Upper lobe of left lung (tissue), 6 donors: ENCODE results near the gene TUBB. TPM values are rescaled to one million over a fixed set of nuclear protein-coding genes. Genes with fewer than 3 reads are reported as not detected.

Source experiments
- ATAC-seq, 2 donors: fragments of 200-7000 bp; cut with Tn5 transposase; one replicate each; pipeline ENCODE4 v1.9.1; 2022; ENCODE audit warnings: mild to moderate bottlenecking in 2 of 2, moderate library complexity in 2 of 2; ENCODE audit not compliant: low FRiP score in 2 of 2
- DNase-seq, 2 donors: peaks; one replicate each; pipeline ENCODE4 v3.0.0-alpha.2; 2019 to 2020
- H3K27ac ChIP-seq, 4 donors: fragments of 200-600 bp; sonication (generic); one replicate each; pipeline ENCODE4 v1.5.1; 2016 to 2019
- H3K27me3 ChIP-seq, 4 donors: fragments of 200-600 bp; sonication (generic); one replicate each; pipeline ENCODE4 v1.5.1; 2017 to 2019
- H3K36me3 ChIP-seq, 4 donors: fragments of 200-600 bp; sonication (generic); one replicate each; pipeline ENCODE4 v1.5.1; 2016 to 2019
- H3K4me1 ChIP-seq, 4 donors: fragments of 200-600 bp; sonication (generic); one replicate each; pipeline ENCODE4 v1.5.1; 2018 to 2019
- H3K4me3 ChIP-seq, 4 donors: fragments of 200-600 bp; sonication (generic); one replicate each; pipeline ENCODE4 v1.5.1; 2017 to 2019; ENCODE audit warnings: mild to moderate bottlenecking in 2 of 4, moderate library complexity in 1 of 4
- H3K9me3 ChIP-seq, 4 donors: fragments of 200-600 bp; sonication (generic); one replicate each; pipeline ENCODE4 v1.5.1; 2018 to 2019
- EP300 ChIP-seq, 4 donors: sonication (generic); formaldehyde crosslinking; IDR thresholded peaks; one replicate each; pipeline ENCODE4 v1.5.1; 2017; ENCODE audit warnings: antibody characterized with exemption in 4 of 4, control low read depth in 2 of 4
- POLR2A ChIP-seq, 4 donors: fragments of 450-650 bp; IDR thresholded peaks; one replicate each; pipeline ENCODE4 v1.5.1; 2016 to 2017; ENCODE audit warnings: antibody characterized with exemption in 4 of 4, mild to moderate bottlenecking in 2 of 4
- POLR2AphosphoS5 ChIP-seq, 2 donors: sonication (generic); formaldehyde crosslinking; IDR thresholded peaks; one replicate each; pipeline ENCODE4 v1.5.1; 2017; ENCODE audit warnings: antibody characterized with exemption in 2 of 2
- WGBS, 2 donors: methylation state at CpG; one replicate each; pipeline ENCODE4 v1.1.5; 2017 to 2018; 5-methylcytosine and 5-hydroxymethylcytosine counted together
- total RNA-seq, 6 donors: library from RNA; depleted of rRNA in 4 of 6; stranded (reverse); fragments of >200 nt in 4 of 6; gene quantifications; one replicate each; pipeline versions ENCODE4 v1.1.0 to v1.2.1, GENCODE V29; 2016 to 2021
- TF ChIP-seq, protein P1 (sequence below), 6 experiments: fragments of 450-650 bp in 4 of 6; fragments of 200-600 bp in 2 of 6; sonication (generic) in 2 of 6; IDR thresholded peaks; one replicate each; pipeline ENCODE4 v1.5.1; 2016 to 2019; ENCODE audit warnings: antibody characterized with exemption in 6 of 6
- donor health status: DM: no; HTN: no; CAD: no; lungs with moderate emphysema.
- donor health status: DM: no; HTN: yes; CAD: no; lungs with severe emphysema.

Gene TUBB
- total RNA-seq, 6 donors from 2014 or later = 71.2 to 347 (median 149) TPM

DNA sequence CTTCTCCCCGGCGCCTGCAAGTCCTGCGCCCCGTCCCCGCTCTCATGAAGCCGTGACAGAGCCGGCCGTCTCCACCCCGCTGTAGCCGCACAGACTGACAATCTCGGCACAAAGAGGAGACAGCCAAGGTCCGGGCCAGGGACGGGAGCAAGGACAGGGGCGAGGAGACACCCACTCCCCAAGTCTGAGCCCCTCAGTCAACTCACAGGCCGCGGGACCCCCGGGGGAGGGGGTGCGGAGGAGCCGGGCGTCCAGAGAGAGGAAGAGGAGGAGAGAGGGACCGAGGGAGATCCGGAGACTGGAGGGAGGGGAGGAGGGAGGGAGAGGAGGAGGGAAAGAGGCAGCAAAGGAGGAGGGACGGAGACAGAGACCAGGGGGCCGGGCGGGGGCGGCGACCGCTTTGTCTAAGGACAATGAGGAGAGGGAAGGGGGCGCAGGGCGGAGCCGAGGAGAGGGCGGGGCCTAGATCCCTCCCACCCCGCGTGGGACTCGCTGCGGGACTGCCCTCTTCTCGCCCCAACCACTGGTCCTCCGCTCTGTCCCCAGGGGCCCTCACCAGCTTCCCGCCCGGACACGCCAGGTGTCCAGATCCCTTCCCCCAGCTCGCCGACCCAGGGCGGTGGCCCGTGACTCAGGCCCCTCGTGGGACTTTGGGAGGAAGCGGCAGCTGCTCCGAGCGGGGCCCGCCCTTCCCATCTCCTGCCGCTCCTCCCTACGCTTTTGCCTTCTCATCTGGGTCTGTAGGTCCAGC, 33.1 kb upstream of the TUBB start:
- WGBS, 2 donors = 1 to 3% methylated on average over 32 to 40 of the region's 52 CpGs
- no peaks in the 10 kb centered on the region for H3K9me3 ChIP-seq
- ATAC-seq = peak; percentile 88
- H3K36me3 ChIP-seq = no peaks in the 10 kb centered on the region
- H3K27me3 ChIP-seq = no peaks in the 10 kb centered on the region
- peaks cover 32 to 51% (median 44%) of the 10 kb centered on the region in 4 donors for H3K4me1 ChIP-seq
- peak overlapping the region; percentile 99 to 100 (median 99) for H3K27ac ChIP-seq
- peak overlapping the region; percentile 70 to 87 (median 80) for H3K4me3 ChIP-seq
- peak; percentile 93 to 98 for DNase-seq
- peak in 2 of 4 donors; percentile 43 to 59 for TF ChIP-seq POLR2A (IDR thresholded peaks at IDR 0.05)
- peak; percentile 93 to 97 for TF ChIP-seq POLR2AphosphoS5 (IDR thresholded peaks at IDR 0.05)
- peak in 3 of 4 donors; percentile 44 to 98 (median 81) for TF ChIP-seq EP300 (IDR thresholded peaks at IDR 0.05)
- TF ChIP-seq, protein P1, sequence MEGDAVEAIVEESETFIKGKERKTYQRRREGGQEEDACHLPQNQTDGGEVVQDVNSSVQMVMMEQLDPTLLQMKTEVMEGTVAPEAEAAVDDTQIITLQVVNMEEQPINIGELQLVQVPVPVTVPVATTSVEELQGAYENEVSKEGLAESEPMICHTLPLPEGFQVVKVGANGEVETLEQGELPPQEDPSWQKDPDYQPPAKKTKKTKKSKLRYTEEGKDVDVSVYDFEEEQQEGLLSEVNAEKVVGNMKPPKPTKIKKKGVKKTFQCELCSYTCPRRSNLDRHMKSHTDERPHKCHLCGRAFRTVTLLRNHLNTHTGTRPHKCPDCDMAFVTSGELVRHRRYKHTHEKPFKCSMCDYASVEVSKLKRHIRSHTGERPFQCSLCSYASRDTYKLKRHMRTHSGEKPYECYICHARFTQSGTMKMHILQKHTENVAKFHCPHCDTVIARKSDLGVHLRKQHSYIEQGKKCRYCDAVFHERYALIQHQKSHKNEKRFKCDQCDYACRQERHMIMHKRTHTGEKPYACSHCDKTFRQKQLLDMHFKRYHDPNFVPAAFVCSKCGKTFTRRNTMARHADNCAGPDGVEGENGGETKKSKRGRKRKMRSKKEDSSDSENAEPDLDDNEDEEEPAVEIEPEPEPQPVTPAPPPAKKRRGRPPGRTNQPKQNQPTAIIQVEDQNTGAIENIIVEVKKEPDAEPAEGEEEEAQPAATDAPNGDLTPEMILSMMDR (IDR thresholded peaks at IDR 0.05) = no peak

DNA sequence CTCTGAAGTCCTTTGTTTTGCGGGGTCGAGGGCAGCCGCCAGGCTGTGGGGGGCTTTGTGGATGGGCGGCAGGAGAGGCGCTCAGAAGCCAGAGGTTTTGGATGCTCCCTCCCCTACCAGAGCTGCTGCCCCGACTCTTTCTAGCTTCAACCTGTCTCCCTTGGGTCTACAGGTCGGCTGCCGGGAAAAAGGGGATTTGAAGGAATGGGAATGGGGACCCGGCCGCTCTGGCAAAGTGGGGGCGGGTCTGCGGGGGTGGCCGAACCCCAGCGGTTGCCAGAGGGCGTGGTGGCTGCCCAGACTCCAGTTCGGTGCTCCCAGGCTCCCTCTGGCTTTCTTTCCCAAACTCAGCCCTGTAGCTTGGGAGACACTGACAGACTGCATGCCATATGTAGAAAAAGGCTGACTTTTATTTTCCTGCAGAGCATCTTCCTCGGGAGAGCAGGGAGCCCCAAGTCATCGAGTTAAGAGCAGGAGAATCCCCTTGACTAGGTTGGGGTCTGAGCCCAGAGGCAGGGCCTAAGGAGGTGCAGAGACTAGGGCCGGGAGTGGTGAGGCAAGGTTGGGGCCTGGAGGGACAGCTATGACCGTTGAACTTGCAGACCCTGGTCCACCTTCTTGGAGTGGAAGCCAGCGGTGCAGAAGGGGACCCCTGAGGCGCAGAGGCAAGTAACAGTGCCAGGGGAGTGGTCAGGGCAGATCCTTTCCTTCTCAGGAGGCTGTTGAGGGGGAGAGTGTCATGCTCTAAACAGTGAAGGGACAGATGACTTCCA, 32.3 kb upstream of the TUBB start:
- H3K9me3 ChIP-seq = no peaks in the 10 kb centered on the region
- peak overlapping the region; percentile 70 to 87 (median 80) for H3K4me3 ChIP-seq
- peak overlapping the region; percentile 99 to 100 (median 99) for H3K27ac ChIP-seq
- TF ChIP-seq POLR2AphosphoS5 (IDR thresholded peaks at IDR 0.05) (no peak), EP300 (IDR thresholded peaks at IDR 0.05) (no peak), POLR2A (IDR thresholded peaks at IDR 0.05) (peak in 1 of 4 donors; percentile 71)
- TF ChIP-seq, protein P1 (IDR thresholded peaks at IDR 0.05) = peak in 1 of 6 experiments; percentile 4
- ATAC-seq (no peak), DNase-seq (no peak)
- H3K4me1 ChIP-seq = peaks cover 32 to 45% (median 41%) of the 10 kb centered on the region in 4 donors
- WGBS, 2 donors = 28 to 32% methylated on average over 6 to 20 of the region's 22 CpGs
- no peaks in the 10 kb centered on the region for H3K36me3 ChIP-seq
- no peaks in the 10 kb centered on the region for H3K27me3 ChIP-seq

DNA sequence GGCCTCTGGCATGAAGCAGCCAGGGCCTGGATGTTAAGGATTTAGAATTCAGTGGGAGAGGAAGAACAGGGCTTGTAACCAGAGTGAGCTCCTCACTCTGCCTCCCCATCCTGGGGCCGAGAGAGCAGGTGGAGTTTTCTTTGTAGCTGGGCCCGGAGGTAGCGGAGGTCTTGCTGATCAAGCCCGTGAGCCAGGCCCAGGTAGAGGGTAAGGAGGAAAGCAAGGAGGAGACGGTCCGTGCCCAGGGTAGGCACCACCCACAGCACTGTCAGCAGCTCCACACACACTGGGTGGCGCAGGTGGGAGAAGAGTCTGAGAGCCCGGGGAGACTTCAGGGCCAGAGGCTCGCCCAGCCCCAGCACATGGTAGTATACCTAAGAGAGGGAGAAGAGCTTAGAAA, 31.6 kb upstream of the TUBB start:
- no peak for TF ChIP-seq EP300 (IDR thresholded peaks at IDR 0.05)
- TF ChIP-seq, protein P1 (IDR thresholded peaks at IDR 0.05) = no peak
- H3K36me3 ChIP-seq = no peaks in the 10 kb centered on the region
- no peaks in the 10 kb centered on the region for H3K27me3 ChIP-seq
- 86 to 95% methylated on average over 9 of the region's 9 CpGs for WGBS, 2 donors
- H3K27ac ChIP-seq = peak overlapping the region; percentile 99 to 100 (median 99)
- ATAC-seq = no peak
- H3K9me3 ChIP-seq = no peaks in the 10 kb centered on the region
- no peak for DNase-seq
- H3K4me1 ChIP-seq = peaks cover 32 to 41% (median 38%) of the 10 kb centered on the region in 4 donors
- H3K4me3 ChIP-seq = peak overlapping the region in 1 of 4 donors; percentile 70

DNA sequence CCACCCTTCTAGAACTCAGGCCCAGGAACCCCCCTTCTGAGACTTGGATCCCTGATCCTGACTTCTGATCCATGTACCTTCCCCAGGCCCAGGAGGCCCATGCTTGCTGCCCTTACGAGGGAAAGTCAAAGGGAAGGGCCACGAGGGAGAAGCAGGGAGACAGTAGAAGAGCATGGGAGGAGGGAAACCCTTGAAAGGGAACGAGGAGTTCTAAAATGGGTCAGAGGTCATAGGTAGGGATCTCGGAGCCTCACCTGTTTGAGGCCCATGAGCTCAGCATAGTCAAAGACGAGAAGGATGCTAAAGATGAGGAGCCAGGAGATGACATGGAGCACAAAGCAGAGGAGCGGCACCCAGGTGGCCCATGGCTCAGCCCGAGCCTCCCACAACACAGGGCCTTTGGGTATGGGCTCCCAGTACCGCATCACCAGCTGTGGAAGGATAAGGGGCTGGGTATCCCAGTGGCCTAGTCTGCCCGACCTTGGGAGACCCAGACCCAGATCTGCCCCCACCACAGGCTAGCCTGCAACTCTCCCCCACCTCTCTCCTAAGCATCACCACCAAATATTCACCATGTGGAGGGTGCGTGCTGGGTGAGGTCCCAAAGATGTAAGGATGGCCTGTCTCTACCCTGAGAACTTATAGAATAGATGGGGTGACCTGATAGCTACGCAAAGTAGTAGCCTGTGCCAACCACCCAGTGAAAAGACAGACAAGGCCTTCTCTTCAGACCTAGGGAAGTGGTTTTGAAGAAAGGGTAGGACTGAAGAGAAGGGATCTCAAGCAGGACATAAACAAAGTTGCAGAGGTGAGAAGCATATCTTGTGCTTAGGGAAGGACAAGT, 30.9 kb upstream of the TUBB start:
- no peaks in the 10 kb centered on the region for H3K9me3 ChIP-seq
- H3K4me3 ChIP-seq = peak overlapping the region in 1 of 4 donors; percentile 79
- H3K4me1 ChIP-seq = peaks cover 32 to 41% (median 37%) of the 10 kb centered on the region in 4 donors
- WGBS, 2 donors = 88 to 93% methylated on average over 11 of the region's 11 CpGs
- H3K27me3 ChIP-seq = no peaks in the 10 kb centered on the region
- peak in 1 of 2 donors; percentile 40 for DNase-seq
- H3K36me3 ChIP-seq = no peaks in the 10 kb centered on the region
- H3K27ac ChIP-seq = peak overlapping the region; percentile 99 to 100 (median 99)
- no peak for ATAC-seq
- TF ChIP-seq EP300 (IDR thresholded peaks at IDR 0.05) (no peak), POLR2AphosphoS5 (IDR thresholded peaks at IDR 0.05) (no peak), POLR2A (IDR thresholded peaks at IDR 0.05) (no peak)
- TF ChIP-seq, protein P1 (IDR thresholded peaks at IDR 0.05) = no peak
